Ramos (cell line): Measurements from ENCODE around the gene UBASH3A.

ENCODE experiments used
- in situ Hi-C: fragments of 300-500 bp; cut with MboI; formaldehyde crosslinking; loops from one replicate; pipeline ENCODE4 v1.14.3; 2022; ENCODE audit warnings: low sequenced_read_pairs; ENCODE audit not compliant: unreplicated experiment

Gene UBASH3A

GRCh38 chr21:42387164-42387563 lies 16.5 kb upstream of the UBASH3A start:
- in situ Hi-C loops, result loop anchor here (10.0 to 25.0 kb wide), 2 partner anchors 72 to 350 kb away; partner anchors contain the start of gene TFF3

GRCh38 chr21:42387843-42388340 lies 15.8 kb upstream of the UBASH3A start:
- in situ Hi-C loops, result loop anchor here (10.0 to 25.0 kb wide), 2 partner anchors 73 to 349 kb away; partner anchors contain the start of gene TFF3

- in situ Hi-C loops, result loop anchor here (10.0 to 25.0 kb wide), 2 partner anchors 74 to 348 kb away; partner anchors contain the start of gene TFF3
Observed at GRCh38 chr21:42388740-42389448, 14.8 kb upstream of the UBASH3A start.

- in situ Hi-C loops, result loop anchor here (10.0 to 25.0 kb wide), 2 partner anchors 75 to 348 kb away; partner anchors contain the start of gene TFF3
Observed at GRCh38 chr21:42389449-42389835, 14.3 kb upstream of the UBASH3A start.

- in situ Hi-C loops, result loop anchor here (25.0 kb wide), 1 partner anchor 347 kb away; no protein-coding TSS in a partner anchor
Observed at GRCh38 chr21:42390193-42390592, 13.5 kb upstream of the UBASH3A start.

GRCh38 chr21:42390696-42391095 lies 13.0 kb upstream of the UBASH3A start:
- in situ Hi-C loops, result loop anchor here (25.0 kb wide), 1 partner anchor 347 kb away; no protein-coding TSS in a partner anchor

- in situ Hi-C loops, result loop anchor here (25.0 kb wide), 1 partner anchor 346 kb away; no protein-coding TSS in a partner anchor
Observed at GRCh38 chr21:42391297-42391696, 12.4 kb upstream of the UBASH3A start.

GRCh38 chr21:42392731-42393442 lies 10.8 kb upstream of the UBASH3A start:
- in situ Hi-C loops, result loop anchor here (25.0 kb wide), 1 partner anchor 344 kb away; no protein-coding TSS in a partner anchor

GRCh38 chr21:42393443-42393950 lies 10.2 kb upstream of the UBASH3A start:
- in situ Hi-C loops, result loop anchor here (25.0 kb wide), 1 partner anchor 344 kb away; no protein-coding TSS in a partner anchor

GRCh38 chr21:42395302-42395701 lies 8.4 kb upstream of the UBASH3A start:
- in situ Hi-C loops, result loop anchor here (25.0 kb wide), 1 partner anchor 342 kb away; no protein-coding TSS in a partner anchor

- in situ Hi-C loops, result loop anchor here (25.0 kb wide), 1 partner anchor 341 kb away; no protein-coding TSS in a partner anchor
Observed at GRCh38 chr21:42395905-42396651, 7.6 kb upstream of the UBASH3A start, which contains the start of gene TMPRSS3. Gene TMPRSS3, minus strand, starts transcription at chr21:42396052. Its CDS starts 635 bp downstream, at chr21:42395417.

GRCh38 chr21:42396799-42397745 lies 6.6 kb upstream of the UBASH3A start:
- in situ Hi-C loops, result loop anchor here (25.0 kb wide), 1 partner anchor 340 kb away; no protein-coding TSS in a partner anchor

- in situ Hi-C loops, result loop anchor here (25.0 kb wide), 1 partner anchor 339 kb away; no protein-coding TSS in a partner anchor
Observed at GRCh38 chr21:42397746-42398394, 5.8 kb upstream of the UBASH3A start.

- in situ Hi-C loops, result loop anchor here (25.0 kb wide), 1 partner anchor 339 kb away; no protein-coding TSS in a partner anchor
Observed at GRCh38 chr21:42398436-42399028, 5.2 kb upstream of the UBASH3A start.

- in situ Hi-C loops, result no loop called here
Observed at GRCh38 chr21:42400525-42400924, 3.2 kb upstream of the UBASH3A start.

- in situ Hi-C loops, result no loop called here
Observed at GRCh38 chr21:42401154-42401553, 2.5 kb upstream of the UBASH3A start.

- in situ Hi-C loops, result no loop called here
Observed at GRCh38 chr21:42401820-42402251, 1.9 kb upstream of the UBASH3A start.
